ENCODE results near the gene NRG3. TPM values are rescaled to one million over a fixed set of nuclear protein-coding genes. Genes with fewer than 3 reads are reported as not detected.

The NRG3 gene
- total RNA-seq (2012; rRNA removed): not detected in 2 replicates

GRCh38 chr10:81874875-81875466 is at the start of gene NRG3:
TSS of gene NRG3 (plus strand) at chr10:81875194.
- Histone ChIP-seq H3K9ac (ENCODE audit: low read depth, low read length) (no peak within 1 kb of the TSS), H3K27me3 (ENCODE audit: control insufficient read depth, insufficient read depth, low read length) (peaks cover 22% of the 10 kb centered on the region), H3K4me2 (ENCODE audit: low read length) (no peak within 1 kb of the TSS), H3K4me3 (ENCODE audit: low read length) (no peak within 1 kb of the TSS), H3K4me1 (ENCODE audit: control insufficient read depth, insufficient read depth, low read length) (no peaks in the 10 kb centered on the region), H3K9me3 (replicated peaks; ENCODE audit: low read length) (no peaks in the 10 kb centered on the region), H3K36me3 (ENCODE audit: insufficient read depth, low read length) (no peaks in the 10 kb centered on the region)

GRCh38 chr10:81828251-81828650 is 46.7 kb upstream of the NRG3 start:
- H3K9ac ChIP-seq (ENCODE audit: low read depth, low read length): no peak overlapping the region
- no peaks in the 10 kb centered on the region for H3K4me1 ChIP-seq (ENCODE audit: control insufficient read depth, insufficient read depth, low read length)
- no peaks in the 10 kb centered on the region for H3K27me3 ChIP-seq (ENCODE audit: control insufficient read depth, insufficient read depth, low read length)
- no peaks in the 10 kb centered on the region for H3K9me3 ChIP-seq (replicated peaks; ENCODE audit: low read length)
- H3K4me3 ChIP-seq (ENCODE audit: low read length): no peak overlapping the region
- no peaks in the 10 kb centered on the region for H3K36me3 ChIP-seq (ENCODE audit: insufficient read depth, low read length)
- H3K4me2 ChIP-seq (ENCODE audit: low read length): no peak overlapping the region

GRCh38 chr10:81831060-81831459 is 43.9 kb upstream of the NRG3 start:
- Histone ChIP-seq H3K9ac (ENCODE audit: low read depth, low read length) (no peak overlapping the region), H3K27me3 (ENCODE audit: control insufficient read depth, insufficient read depth, low read length) (no peaks in the 10 kb centered on the region)

GRCh38 chr10:81838950-81839349 is 36.0 kb upstream of the NRG3 start:
- Histone ChIP-seq H3K36me3 (ENCODE audit: insufficient read depth, low read length) (no peaks in the 10 kb centered on the region), H3K9me3 (replicated peaks; ENCODE audit: low read length) (peaks cover 5% of the 10 kb centered on the region), H3K4me2 (ENCODE audit: low read length) (no peak overlapping the region), H3K4me1 (ENCODE audit: control insufficient read depth, insufficient read depth, low read length) (no peaks in the 10 kb centered on the region), H3K9ac (ENCODE audit: low read depth, low read length) (no peak overlapping the region), H3K27me3 (ENCODE audit: control insufficient read depth, insufficient read depth, low read length) (no peaks in the 10 kb centered on the region), H3K4me3 (ENCODE audit: low read length) (no peak overlapping the region)

More at GRCh38 chr10:81831060-81831459, 43.9 kb upstream of the NRG3 start:
- Histone ChIP-seq H3K4me3 (ENCODE audit: low read length) (no peak overlapping the region), H3K4me1 (ENCODE audit: control insufficient read depth, insufficient read depth, low read length) (no peaks in the 10 kb centered on the region), H3K36me3 (ENCODE audit: insufficient read depth, low read length) (no peaks in the 10 kb centered on the region), H3K4me2 (ENCODE audit: low read length) (no peak overlapping the region), H3K9me3 (replicated peaks; ENCODE audit: low read length) (no peaks in the 10 kb centered on the region)

GRCh38 chr10:81843042-81843441 is 32.0 kb upstream of the NRG3 start:
- Histone ChIP-seq H3K9ac (ENCODE audit: low read depth, low read length) (no peak overlapping the region), H3K9me3 (replicated peaks; ENCODE audit: low read length) (peaks cover 6% of the 10 kb centered on the region), H3K36me3 (ENCODE audit: insufficient read depth, low read length) (no peaks in the 10 kb centered on the region)

GRCh38 chr10:81847675-81848074 is 27.3 kb upstream of the NRG3 start:
- no peaks in the 10 kb centered on the region for H3K36me3 ChIP-seq (ENCODE audit: insufficient read depth, low read length)
- H3K4me2 ChIP-seq (ENCODE audit: low read length): no peak overlapping the region
- H3K27me3 ChIP-seq (ENCODE audit: control insufficient read depth, insufficient read depth, low read length): no peaks in the 10 kb centered on the region
- H3K4me1 ChIP-seq (ENCODE audit: control insufficient read depth, insufficient read depth, low read length): no peaks in the 10 kb centered on the region
- H3K9me3 ChIP-seq (replicated peaks; ENCODE audit: low read length): peaks cover 4% of the 10 kb centered on the region
- no peak overlapping the region for H3K9ac ChIP-seq (ENCODE audit: low read depth, low read length)
- H3K4me3 ChIP-seq (ENCODE audit: low read length): no peak overlapping the region

More at GRCh38 chr10:81843042-81843441, 32.0 kb upstream of the NRG3 start:
- Histone ChIP-seq H3K4me3 (ENCODE audit: low read length) (no peak overlapping the region), H3K4me2 (ENCODE audit: low read length) (no peak overlapping the region), H3K27me3 (ENCODE audit: control insufficient read depth, insufficient read depth, low read length) (no peaks in the 10 kb centered on the region), H3K4me1 (ENCODE audit: control insufficient read depth, insufficient read depth, low read length) (no peaks in the 10 kb centered on the region)

- Histone ChIP-seq H3K4me2 (ENCODE audit: low read length) (no peak overlapping the region), H3K36me3 (ENCODE audit: insufficient read depth, low read length) (no peaks in the 10 kb centered on the region), H3K9ac (ENCODE audit: low read depth, low read length) (no peak overlapping the region), H3K4me1 (ENCODE audit: control insufficient read depth, insufficient read depth, low read length) (no peaks in the 10 kb centered on the region), H3K4me3 (ENCODE audit: low read length) (no peak overlapping the region), H3K9me3 (replicated peaks; ENCODE audit: low read length) (peaks cover 4% of the 10 kb centered on the region), H3K27me3 (ENCODE audit: control insufficient read depth, insufficient read depth, low read length) (no peaks in the 10 kb centered on the region)
Observed at GRCh38 chr10:81848514-81848913, 26.5 kb upstream of the NRG3 start.

- no peaks in the 10 kb centered on the region for H3K4me1 ChIP-seq (ENCODE audit: control insufficient read depth, insufficient read depth, low read length)
- H3K4me3 ChIP-seq (ENCODE audit: low read length): no peak overlapping the region
- peaks cover 4% of the 10 kb centered on the region for H3K9me3 ChIP-seq (replicated peaks; ENCODE audit: low read length)
- H3K9ac ChIP-seq (ENCODE audit: low read depth, low read length): no peak overlapping the region
- H3K36me3 ChIP-seq (ENCODE audit: insufficient read depth, low read length): no peaks in the 10 kb centered on the region
- H3K4me2 ChIP-seq (ENCODE audit: low read length): no peak overlapping the region
- H3K27me3 ChIP-seq (ENCODE audit: control insufficient read depth, insufficient read depth, low read length): no peaks in the 10 kb centered on the region
Observed at GRCh38 chr10:81848931-81849330, 26.1 kb upstream of the NRG3 start.

- H3K4me3 ChIP-seq (ENCODE audit: low read length): no peak overlapping the region
- H3K9ac ChIP-seq (ENCODE audit: low read depth, low read length): no peak overlapping the region
- H3K9me3 ChIP-seq (replicated peaks; ENCODE audit: low read length): peaks cover 6% of the 10 kb centered on the region
- H3K27me3 ChIP-seq (ENCODE audit: control insufficient read depth, insufficient read depth, low read length): no peaks in the 10 kb centered on the region
- no peaks in the 10 kb centered on the region for H3K4me1 ChIP-seq (ENCODE audit: control insufficient read depth, insufficient read depth, low read length)
- H3K36me3 ChIP-seq (ENCODE audit: insufficient read depth, low read length): no peaks in the 10 kb centered on the region
- H3K4me2 ChIP-seq (ENCODE audit: low read length): no peak overlapping the region
Observed at GRCh38 chr10:81862596-81862995, 12.4 kb upstream of the NRG3 start.

- H3K9me3 ChIP-seq (replicated peaks; ENCODE audit: low read length): peaks cover 3% of the 10 kb centered on the region
- H3K4me1 ChIP-seq (ENCODE audit: control insufficient read depth, insufficient read depth, low read length): no peaks in the 10 kb centered on the region
- no peaks in the 10 kb centered on the region for H3K27me3 ChIP-seq (ENCODE audit: control insufficient read depth, insufficient read depth, low read length)
- H3K4me3 ChIP-seq (ENCODE audit: low read length): no peak overlapping the region
- no peak overlapping the region for H3K9ac ChIP-seq (ENCODE audit: low read depth, low read length)
- no peaks in the 10 kb centered on the region for H3K36me3 ChIP-seq (ENCODE audit: insufficient read depth, low read length)
- no peak overlapping the region for H3K4me2 ChIP-seq (ENCODE audit: low read length)
Observed at GRCh38 chr10:81863771-81864170, 11.2 kb upstream of the NRG3 start.

- no peaks in the 10 kb centered on the region for H3K4me1 ChIP-seq (ENCODE audit: control insufficient read depth, insufficient read depth, low read length)
- H3K9ac ChIP-seq (ENCODE audit: low read depth, low read length): no peak overlapping the region
- peaks cover 3% of the 10 kb centered on the region for H3K9me3 ChIP-seq (replicated peaks; ENCODE audit: low read length)
- H3K4me2 ChIP-seq (ENCODE audit: low read length): no peak overlapping the region
- H3K27me3 ChIP-seq (ENCODE audit: control insufficient read depth, insufficient read depth, low read length): no peaks in the 10 kb centered on the region
- no peaks in the 10 kb centered on the region for H3K36me3 ChIP-seq (ENCODE audit: insufficient read depth, low read length)
- H3K4me3 ChIP-seq (ENCODE audit: low read length): no peak overlapping the region
Observed at GRCh38 chr10:81865581-81865980, 9.4 kb upstream of the NRG3 start.

GRCh38 chr10:81866753-81867152 is 8.2 kb upstream of the NRG3 start:
- H3K9ac ChIP-seq (ENCODE audit: low read depth, low read length): no peak overlapping the region
- no peaks in the 10 kb centered on the region for H3K27me3 ChIP-seq (ENCODE audit: control insufficient read depth, insufficient read depth, low read length)
- no peaks in the 10 kb centered on the region for H3K36me3 ChIP-seq (ENCODE audit: insufficient read depth, low read length)
- H3K4me3 ChIP-seq (ENCODE audit: low read length): no peak overlapping the region
- peaks cover 3% of the 10 kb centered on the region for H3K9me3 ChIP-seq (replicated peaks; ENCODE audit: low read length)
- no peak overlapping the region for H3K4me2 ChIP-seq (ENCODE audit: low read length)
- no peaks in the 10 kb centered on the region for H3K4me1 ChIP-seq (ENCODE audit: control insufficient read depth, insufficient read depth, low read length)

Measured in skeletal muscle satellite cell (primary cell).